ENCODE measurements around the gene PYDC1.

DNA sequence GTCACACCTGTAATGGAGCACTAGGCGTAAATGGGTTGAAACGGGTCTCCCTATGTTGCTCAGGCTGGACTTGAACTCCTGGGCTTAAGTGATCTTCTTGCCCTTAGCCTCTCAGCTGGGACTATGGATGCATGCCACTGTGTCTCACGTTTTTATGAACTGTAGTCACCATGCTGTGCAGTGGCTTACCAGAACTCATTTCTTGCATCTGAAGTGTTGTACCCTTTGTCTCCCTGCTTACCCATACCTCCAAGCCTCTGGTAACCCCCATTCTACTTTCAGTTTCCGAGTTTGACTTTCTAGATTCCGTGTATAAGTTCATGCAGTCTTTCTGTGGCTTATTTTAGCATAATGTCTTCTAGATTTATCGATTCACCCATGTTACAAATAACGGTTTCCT, 22.0 kb downstream of the PYDC1 start:
- TF ChIP-seq, protein P1, sequence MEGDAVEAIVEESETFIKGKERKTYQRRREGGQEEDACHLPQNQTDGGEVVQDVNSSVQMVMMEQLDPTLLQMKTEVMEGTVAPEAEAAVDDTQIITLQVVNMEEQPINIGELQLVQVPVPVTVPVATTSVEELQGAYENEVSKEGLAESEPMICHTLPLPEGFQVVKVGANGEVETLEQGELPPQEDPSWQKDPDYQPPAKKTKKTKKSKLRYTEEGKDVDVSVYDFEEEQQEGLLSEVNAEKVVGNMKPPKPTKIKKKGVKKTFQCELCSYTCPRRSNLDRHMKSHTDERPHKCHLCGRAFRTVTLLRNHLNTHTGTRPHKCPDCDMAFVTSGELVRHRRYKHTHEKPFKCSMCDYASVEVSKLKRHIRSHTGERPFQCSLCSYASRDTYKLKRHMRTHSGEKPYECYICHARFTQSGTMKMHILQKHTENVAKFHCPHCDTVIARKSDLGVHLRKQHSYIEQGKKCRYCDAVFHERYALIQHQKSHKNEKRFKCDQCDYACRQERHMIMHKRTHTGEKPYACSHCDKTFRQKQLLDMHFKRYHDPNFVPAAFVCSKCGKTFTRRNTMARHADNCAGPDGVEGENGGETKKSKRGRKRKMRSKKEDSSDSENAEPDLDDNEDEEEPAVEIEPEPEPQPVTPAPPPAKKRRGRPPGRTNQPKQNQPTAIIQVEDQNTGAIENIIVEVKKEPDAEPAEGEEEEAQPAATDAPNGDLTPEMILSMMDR (IDR thresholded peaks at IDR 0.05), result no peak
- no peak for TF ChIP-seq USF2 (CRISPR knock-in tag; IDR thresholded peaks at IDR 0.05)
- TF ChIP-seq, protein P2, sequence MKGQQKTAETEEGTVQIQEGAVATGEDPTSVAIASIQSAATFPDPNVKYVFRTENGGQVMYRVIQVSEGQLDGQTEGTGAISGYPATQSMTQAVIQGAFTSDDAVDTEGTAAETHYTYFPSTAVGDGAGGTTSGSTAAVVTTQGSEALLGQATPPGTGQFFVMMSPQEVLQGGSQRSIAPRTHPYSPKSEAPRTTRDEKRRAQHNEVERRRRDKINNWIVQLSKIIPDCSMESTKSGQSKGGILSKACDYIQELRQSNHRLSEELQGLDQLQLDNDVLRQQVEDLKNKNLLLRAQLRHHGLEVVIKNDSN (CRISPR knock-in tag; IDR thresholded peaks at IDR 0.05), result no peak
- no peak for TF ChIP-seq PREB (CRISPR knock-in tag; IDR thresholded peaks at IDR 0.05; ENCODE audit: borderline replicate concordance)
- TF ChIP-seq HMGA2 (CRISPR knock-in tag; IDR thresholded peaks at IDR 0.05), result no peak
- no peak for TF ChIP-seq TP53 (CRISPR knock-in tag; IDR thresholded peaks at IDR 0.05)
- no peak for TF ChIP-seq MAX (CRISPR knock-in tag; IDR thresholded peaks at IDR 0.05)
- TF ChIP-seq PRRX2 (CRISPR knock-in tag; IDR thresholded peaks at IDR 0.05), result no peak
- TF ChIP-seq, protein P3, sequence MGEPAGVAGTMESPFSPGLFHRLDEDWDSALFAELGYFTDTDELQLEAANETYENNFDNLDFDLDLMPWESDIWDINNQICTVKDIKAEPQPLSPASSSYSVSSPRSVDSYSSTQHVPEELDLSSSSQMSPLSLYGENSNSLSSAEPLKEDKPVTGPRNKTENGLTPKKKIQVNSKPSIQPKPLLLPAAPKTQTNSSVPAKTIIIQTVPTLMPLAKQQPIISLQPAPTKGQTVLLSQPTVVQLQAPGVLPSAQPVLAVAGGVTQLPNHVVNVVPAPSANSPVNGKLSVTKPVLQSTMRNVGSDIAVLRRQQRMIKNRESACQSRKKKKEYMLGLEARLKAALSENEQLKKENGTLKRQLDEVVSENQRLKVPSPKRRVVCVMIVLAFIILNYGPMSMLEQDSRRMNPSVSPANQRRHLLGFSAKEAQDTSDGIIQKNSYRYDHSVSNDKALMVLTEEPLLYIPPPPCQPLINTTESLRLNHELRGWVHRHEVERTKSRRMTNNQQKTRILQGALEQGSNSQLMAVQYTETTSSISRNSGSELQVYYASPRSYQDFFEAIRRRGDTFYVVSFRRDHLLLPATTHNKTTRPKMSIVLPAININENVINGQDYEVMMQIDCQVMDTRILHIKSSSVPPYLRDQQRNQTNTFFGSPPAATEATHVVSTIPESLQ (CRISPR knock-in tag; IDR thresholded peaks at IDR 0.05), result no peak
- TF ChIP-seq, protein P4, sequence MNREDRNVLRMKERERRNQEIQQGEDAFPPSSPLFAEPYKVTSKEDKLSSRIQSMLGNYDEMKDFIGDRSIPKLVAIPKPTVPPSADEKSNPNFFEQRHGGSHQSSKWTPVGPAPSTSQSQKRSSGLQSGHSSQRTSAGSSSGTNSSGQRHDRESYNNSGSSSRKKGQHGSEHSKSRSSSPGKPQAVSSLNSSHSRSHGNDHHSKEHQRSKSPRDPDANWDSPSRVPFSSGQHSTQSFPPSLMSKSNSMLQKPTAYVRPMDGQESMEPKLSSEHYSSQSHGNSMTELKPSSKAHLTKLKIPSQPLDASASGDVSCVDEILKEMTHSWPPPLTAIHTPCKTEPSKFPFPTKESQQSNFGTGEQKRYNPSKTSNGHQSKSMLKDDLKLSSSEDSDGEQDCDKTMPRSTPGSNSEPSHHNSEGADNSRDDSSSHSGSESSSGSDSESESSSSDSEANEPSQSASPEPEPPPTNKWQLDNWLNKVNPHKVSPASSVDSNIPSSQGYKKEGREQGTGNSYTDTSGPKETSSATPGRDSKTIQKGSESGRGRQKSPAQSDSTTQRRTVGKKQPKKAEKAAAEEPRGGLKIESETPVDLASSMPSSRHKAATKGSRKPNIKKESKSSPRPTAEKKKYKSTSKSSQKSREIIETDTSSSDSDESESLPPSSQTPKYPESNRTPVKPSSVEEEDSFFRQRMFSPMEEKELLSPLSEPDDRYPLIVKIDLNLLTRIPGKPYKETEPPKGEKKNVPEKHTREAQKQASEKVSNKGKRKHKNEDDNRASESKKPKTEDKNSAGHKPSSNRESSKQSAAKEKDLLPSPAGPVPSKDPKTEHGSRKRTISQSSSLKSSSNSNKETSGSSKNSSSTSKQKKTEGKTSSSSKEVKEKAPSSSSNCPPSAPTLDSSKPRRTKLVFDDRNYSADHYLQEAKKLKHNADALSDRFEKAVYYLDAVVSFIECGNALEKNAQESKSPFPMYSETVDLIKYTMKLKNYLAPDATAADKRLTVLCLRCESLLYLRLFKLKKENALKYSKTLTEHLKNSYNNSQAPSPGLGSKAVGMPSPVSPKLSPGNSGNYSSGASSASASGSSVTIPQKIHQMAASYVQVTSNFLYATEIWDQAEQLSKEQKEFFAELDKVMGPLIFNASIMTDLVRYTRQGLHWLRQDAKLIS (CRISPR knock-in tag; IDR thresholded peaks at IDR 0.05; ENCODE audit: borderline replicate concordance), result no peak
- no peak for TF ChIP-seq PRDM15 (CRISPR knock-in tag; IDR thresholded peaks at IDR 0.05)
- TF ChIP-seq KAT7 (CRISPR knock-in tag; IDR thresholded peaks at IDR 0.05; ENCODE audit: borderline replicate concordance), result no peak

All from WTC11 (cell line).